ENCODE data around the gene ZG16B.

ZG16B gene

GRCh38 chr16:2819939-2820835, 9.9 kb upstream of the ZG16B start:
- Histone ChIP-seq H3K36me3 (replicated peaks) (no peaks in the 10 kb centered on the region), H3K27ac (no peak overlapping the region), H3K27me3 (replicated peaks) (peaks cover 2% of the 10 kb centered on the region), H3K4me3 (ENCODE audit: low read depth, low read length) (no peak overlapping the region)
- no peak for TF ChIP-seq CTCF (IDR thresholded peaks at IDR 0.05; ENCODE audit: low read depth, low read length, missing control alignments)
- no peak for DNase-seq
- in situ Hi-C loops (cut with HindIII; ENCODE audit: low pct_ligation_motif_present, low sequenced_read_pairs) = no loop called here

- Histone ChIP-seq H3K27me3 (replicated peaks) (no peaks in the 10 kb centered on the region), H3K4me3 (ENCODE audit: low read depth, low read length) (no peak overlapping the region), H3K36me3 (replicated peaks) (no peaks in the 10 kb centered on the region), H3K27ac (no peak overlapping the region)
- TF ChIP-seq CTCF (IDR thresholded peaks at IDR 0.05; ENCODE audit: low read depth, low read length, missing control alignments) = no peak
- in situ Hi-C loops (cut with HindIII; ENCODE audit: low pct_ligation_motif_present, low sequenced_read_pairs) = no loop called here
- DNase-seq = no peak
Observed at GRCh38 chr16:2820836-2821486, 9.1 kb upstream of the ZG16B start.

- Histone ChIP-seq H3K27me3 (replicated peaks) (no peaks in the 10 kb centered on the region), H3K27ac (no peak overlapping the region), H3K36me3 (replicated peaks) (no peaks in the 10 kb centered on the region), H3K4me3 (ENCODE audit: low read depth, low read length) (no peak overlapping the region)
- in situ Hi-C loops (cut with HindIII; ENCODE audit: low pct_ligation_motif_present, low sequenced_read_pairs) = no loop called here
- no peak for TF ChIP-seq CTCF (IDR thresholded peaks at IDR 0.05; ENCODE audit: low read depth, low read length, missing control alignments)
- no peak for DNase-seq
Observed at GRCh38 chr16:2821487-2822157, 8.5 kb upstream of the ZG16B start.

- in situ Hi-C loops (cut with HindIII; ENCODE audit: low pct_ligation_motif_present, low sequenced_read_pairs) = no loop called here
- no peak for DNase-seq
- Histone ChIP-seq H3K27ac (no peak overlapping the region), H3K27me3 (replicated peaks) (no peaks in the 10 kb centered on the region), H3K36me3 (replicated peaks) (no peaks in the 10 kb centered on the region), H3K4me3 (ENCODE audit: low read depth, low read length) (no peak overlapping the region)
- TF ChIP-seq CTCF (IDR thresholded peaks at IDR 0.05; ENCODE audit: low read depth, low read length, missing control alignments) = no peak
Observed at GRCh38 chr16:2822158-2822495, 8.0 kb upstream of the ZG16B start.

- Histone ChIP-seq H3K4me3 (ENCODE audit: low read depth, low read length) (no peak overlapping the region), H3K36me3 (replicated peaks) (no peaks in the 10 kb centered on the region), H3K27me3 (replicated peaks) (no peaks in the 10 kb centered on the region), H3K27ac (no peak overlapping the region)
- DNase-seq = no peak
- in situ Hi-C loops (cut with HindIII; ENCODE audit: low pct_ligation_motif_present, low sequenced_read_pairs) = no loop called here
- TF ChIP-seq CTCF (IDR thresholded peaks at IDR 0.05; ENCODE audit: low read depth, low read length, missing control alignments) = no peak
Observed at GRCh38 chr16:2822496-2822895, 7.6 kb upstream of the ZG16B start.

Measured in brain microvascular endothelial cell (primary cell).